H9 (cell line): ENCODE data around the gene PATL2. TPM values are rescaled to one million over a fixed set of nuclear protein-coding genes. Genes with fewer than 3 reads are reported as not detected.
"Not testable (repeated sequence)": the region's sequence is repeated elsewhere in the genome, so short reads cannot be mapped to it uniquely, and the experiment has no call there.

ENCODE experiments used
- DNase-seq: peaks from one replicate; pipeline ENCODE4 v3.0.0-alpha.2; 2017
- H2AFZ ChIP-seq: one replicate; pipeline ENCODE4 v1.6.1; 2013; ENCODE audit warnings: mild to moderate bottlenecking, low read length, control low read depth, moderate library complexity
- H2AK5ac ChIP-seq: 2 replicates; pipeline ENCODE4 v1.6.1; 2013; ENCODE audit warnings: low read length, control low read depth, mixed read lengths; ENCODE audit not compliant: insufficient read length
- H2BK120ac ChIP-seq: one replicate; pipeline ENCODE4 v1.6.1; 2013; ENCODE audit warnings: low read depth, mild to moderate bottlenecking, low read length, control low read depth, inconsistent platforms; ENCODE audit not compliant: poor library complexity, severe bottlenecking
- H2BK12ac ChIP-seq: 2 replicates; pipeline ENCODE4 v1.6.1; 2013; ENCODE audit warnings: low read length, control low read depth, mixed read lengths, low read depth; ENCODE audit not compliant: insufficient read length
- H2BK15ac ChIP-seq: 2 replicates; pipeline ENCODE4 v1.6.1; 2013; ENCODE audit warnings: low read depth, low read length, control low read depth
- H2BK20ac ChIP-seq: one replicate; pipeline ENCODE4 v1.6.1; 2013; ENCODE audit warnings: low read depth, mild to moderate bottlenecking, low read length, control low read depth, inconsistent platforms; ENCODE audit not compliant: poor library complexity, severe bottlenecking
- H2BK5ac ChIP-seq: 2 replicates; pipeline ENCODE4 v1.6.1; 2013; ENCODE audit warnings: low read length, control low read depth, mixed read lengths; ENCODE audit not compliant: insufficient read length
- H3K14ac ChIP-seq: 2 replicates; pipeline ENCODE4 v1.6.1; 2013; ENCODE audit warnings: low read length, control low read depth; ENCODE audit not compliant: insufficient read depth
- H3K18ac ChIP-seq: 2 replicates; pipeline ENCODE4 v1.6.1; 2013; ENCODE audit warnings: low read depth, mild to moderate bottlenecking, mixed read lengths, low read length, control low read depth; ENCODE audit not compliant: insufficient read length
- H3K23ac ChIP-seq: 2 replicates; pipeline ENCODE4 v1.6.1; 2013; ENCODE audit warnings: low read length, control low read depth, mixed read lengths, low read depth; ENCODE audit not compliant: insufficient read length
- H3K23me2 ChIP-seq: 2 replicates; pipeline ENCODE4 v1.6.1; 2013; ENCODE audit warnings: low read depth, mild to moderate bottlenecking, mixed read lengths, low read length, control low read depth; ENCODE audit not compliant: insufficient read length, poor library complexity, severe bottlenecking
- H3K27ac ChIP-seq: 2 replicates; pipeline ENCODE4 v1.5.1; 2013; ENCODE audit warnings: low read length, control low read depth, mixed read lengths, low read depth; ENCODE audit not compliant: insufficient read length
- H3K27me3 ChIP-seq: 2 replicates; pipeline ENCODE4 v1.6.1; 2013; ENCODE audit warnings: low read length, control low read depth, inconsistent platforms; ENCODE audit not compliant: insufficient read depth
- H3K4ac ChIP-seq: 2 replicates; pipeline ENCODE4 v1.6.1; 2013; ENCODE audit warnings: low read depth, mild to moderate bottlenecking, control low read depth, inconsistent platforms, low read length, moderate library complexity
- H3K4me1 ChIP-seq: 2 replicates; pipeline ENCODE4 v1.6.1; 2013; ENCODE audit warnings: low read length, control low read depth, inconsistent platforms; ENCODE audit not compliant: insufficient read depth
- H3K4me2 ChIP-seq: 2 replicates; pipeline ENCODE4 v1.6.1; 2013; ENCODE audit warnings: low read length, control low read depth, mixed read lengths; ENCODE audit not compliant: insufficient read length, insufficient read depth
- H3K56ac ChIP-seq: 2 replicates; pipeline ENCODE4 v1.6.1; 2013; ENCODE audit warnings: low read depth, mild to moderate bottlenecking, mixed read lengths, low read length, control low read depth; ENCODE audit not compliant: insufficient read length
- H3K79me1 ChIP-seq: 2 replicates; pipeline ENCODE4 v1.6.1; 2013; ENCODE audit warnings: low read depth, mild to moderate bottlenecking, moderate library complexity, low read length, control low read depth, inconsistent platforms; ENCODE audit not compliant: insufficient read depth, poor library complexity, severe bottlenecking
- H3K79me2 ChIP-seq: 2 replicates; pipeline ENCODE4 v1.6.1; 2013; ENCODE audit warnings: low read length, control low read depth, inconsistent platforms; ENCODE audit not compliant: insufficient read depth
- H3K9ac ChIP-seq: 2 replicates; pipeline ENCODE4 v1.6.1; 2013; ENCODE audit warnings: low read length, control low read depth, mixed read lengths; ENCODE audit not compliant: insufficient read length; ENCODE audit errors: extremely low read depth
- H3K9me3 ChIP-seq: one replicate; pipeline ENCODE4 v1.6.1; 2013; ENCODE audit warnings: low read depth, low read length, inconsistent platforms; ENCODE audit not compliant: control insufficient read depth
- H3T11ph ChIP-seq: one replicate; pipeline ENCODE4 v1.6.1; 2013; ENCODE audit warnings: mild to moderate bottlenecking, low read length, control low read depth, inconsistent platforms
- H4K20me1 ChIP-seq: one replicate; pipeline ENCODE4 v1.6.1; 2013; ENCODE audit not compliant: control insufficient read depth, insufficient read length, insufficient read depth
- H4K5ac ChIP-seq: 2 replicates; pipeline ENCODE4 v1.6.1; 2013; ENCODE audit warnings: low read depth, mild to moderate bottlenecking, mixed read lengths, low read length, control low read depth; ENCODE audit not compliant: insufficient read length
- H4K8ac ChIP-seq: replicated peaks from 2 replicates; pipeline ENCODE4 v1.6.1; 2013; ENCODE audit warnings: low read length, control low read depth, mixed read lengths, low read depth; ENCODE audit not compliant: insufficient read length
- H4K91ac ChIP-seq: 2 replicates; pipeline ENCODE4 v1.6.1; 2013; ENCODE audit warnings: low read depth, mild to moderate bottlenecking, moderate library complexity, mixed read lengths, low read length, control low read depth; ENCODE audit not compliant: insufficient read length
- H3K27ac Mint-ChIP-seq, 3 experiments: 2 replicates in 2 of 3; 3 replicates in 1 of 3; pipeline ENCODE4 v1.8.0; 2020 to 2021; ENCODE audit warnings: mixed read lengths in 3 of 3, mild to moderate bottlenecking in 1 of 3, moderate library complexity in 1 of 3
- H3K27me3 Mint-ChIP-seq: 2 replicates; pipeline ENCODE4 v1.8.0; 2021; ENCODE audit warnings: low read depth, mild to moderate bottlenecking, moderate library complexity, mixed read lengths
- H3K36me3 Mint-ChIP-seq, 3 experiments: 2 replicates in 2 of 3; 3 replicates in 1 of 3; pipeline ENCODE4 v1.8.0; 2020 to 2021; ENCODE audit warnings: low read depth in 3 of 3, mixed read lengths in 3 of 3; ENCODE audit not compliant: insufficient read depth in 1 of 3
- H3K4me1 Mint-ChIP-seq, 2 experiments: 2 replicates each; pipeline ENCODE4 v1.8.0; 2020; ENCODE audit warnings: mixed read lengths in 2 of 2
- H3K4me3 Mint-ChIP-seq, 2 experiments: 2 replicates in 1 of 2; 3 replicates in 1 of 2; pipeline ENCODE4 v1.8.0; 2020 to 2021; ENCODE audit warnings: mild to moderate bottlenecking in 2 of 2, mixed read lengths in 2 of 2, moderate library complexity in 1 of 2
- H3K9me3 Mint-ChIP-seq, 2 experiments: 2 replicates in 1 of 2; 3 replicates in 1 of 2; pipeline ENCODE4 v1.8.0; 2020; ENCODE audit warnings: mild to moderate bottlenecking in 2 of 2, mixed read lengths in 2 of 2, moderate library complexity in 1 of 2
- CTCF ChIP-seq: fragments of 200-600 bp; sonication (generic); conservative IDR thresholded peaks from 3 replicates; pipeline ENCODE4 v1.8.0; 2021; ENCODE audit warnings: antibody characterized with exemption, mild to moderate bottlenecking
- WGBS: extraction: QIAGEN DNeasy Blood & Tissue Kit; methylation state at CpG from one replicate; pipeline ENCODE4 v1.1.7; 2013; ENCODE audit warnings: missing lambda C conversion rate, low lambda C conversion rate, mixed read lengths; ENCODE audit not compliant: insufficient read length; ENCODE audit errors: extremely low coverage; 5-methylcytosine and 5-hydroxymethylcytosine counted together
- total RNA-seq: library from RNA; stranded (reverse); gene quantifications from 2 replicates; pipeline ENCODE4 v1.2.1, GENCODE V29; 2021

PATL2 gene
- total RNA-seq, 1 experiment from 2014 or later = 0.46 TPM

DNA sequence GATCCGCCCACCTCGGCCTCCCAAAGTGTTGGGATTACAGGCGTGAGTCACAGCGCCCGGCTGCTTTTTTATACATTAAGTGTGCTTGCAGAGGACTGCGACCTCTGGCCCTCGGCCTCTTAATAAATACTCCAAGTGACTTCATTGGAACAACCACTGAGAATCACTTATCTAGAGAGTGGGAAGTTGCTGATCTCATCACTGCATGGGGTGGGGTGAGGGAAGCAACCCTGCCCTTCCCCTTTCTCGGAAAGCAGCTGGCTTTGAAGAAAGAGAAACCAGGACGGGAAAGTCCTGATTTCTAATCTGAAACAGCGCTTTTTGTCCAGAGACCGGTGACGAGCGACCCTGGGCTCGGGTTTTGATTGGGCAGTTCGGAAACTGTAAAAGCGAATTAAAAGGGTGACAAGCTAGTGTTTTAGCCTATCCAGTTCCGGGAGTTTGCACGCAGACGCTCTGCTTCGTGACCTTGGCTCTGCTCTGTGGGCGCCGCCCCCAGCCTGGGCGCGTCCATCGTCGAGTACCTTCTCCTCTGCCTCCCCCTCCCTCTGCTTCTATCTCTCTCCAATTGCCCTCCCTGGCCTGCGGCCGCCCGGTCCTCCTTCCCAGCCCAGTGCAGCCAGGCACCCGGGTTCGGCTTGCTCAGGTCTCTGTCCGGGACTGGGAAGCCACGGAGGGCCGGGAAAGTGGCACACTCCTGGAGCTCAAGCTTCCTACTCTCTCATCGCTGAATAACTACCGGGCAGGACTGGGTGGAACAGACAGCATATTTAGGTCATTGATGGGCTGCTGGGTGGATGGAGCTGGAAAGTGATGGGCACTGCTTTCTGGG is 17.7 kb upstream of the PATL2 start:
- Histone ChIP-seq H4K20me1 (no peaks in the 10 kb centered on the region), H3K23me2 (peaks cover 7% of the 10 kb centered on the region), H3K79me2 (no peaks in the 10 kb centered on the region), H3K4me1 (peaks cover 3% of the 10 kb centered on the region; the same call in 1 of the 2 replicates), H3K4ac (no peak overlapping the region), H2BK20ac (no peak overlapping the region), H2AK5ac (no peak overlapping the region), H3K23ac (no peak overlapping the region), H3K18ac (peak overlapping the region; percentile 79), H3K79me1 (no peaks in the 10 kb centered on the region), H3K56ac (no peak overlapping the region), H4K5ac (no peak overlapping the region), H3K27me3 (no peaks in the 10 kb centered on the region), H3K4me2 (peak overlapping the region; percentile 93), H3K9me3 (no peaks in the 10 kb centered on the region), H2BK15ac (no peak overlapping the region), H3K27ac (peak overlapping the region; percentile 87), H2BK120ac (peak overlapping the region; percentile 94), H3K14ac (peak overlapping the region; percentile 90), H2BK5ac (no peak overlapping the region), H4K8ac (no peak overlapping the region), H4K91ac (no peak overlapping the region), H3K9ac (peak overlapping the region; percentile 81), H2AFZ (peak overlapping the region; percentile 58), H2BK12ac (no peak overlapping the region), H3T11ph (no peak overlapping the region)
- WGBS = no CpG with 5 or more reads among the region's 36 CpGs
- Mint-ChIP-seq H3K4me1 (peaks cover 15 to 23% of the 10 kb centered on the region in 2 experiments), H3K27me3 (no peaks in the 10 kb centered on the region), H3K4me3 (peak overlapping the region; percentile 85 to 95), H3K27ac (peak overlapping the region; percentile 89 to 99 (median 98); a peak in 6 of 7 replicates), H3K36me3 (peaks cover 0 to 3% (median 0%) of the 10 kb centered on the region in 3 experiments; a peak in 1 of 7 replicates), H3K9me3 (no peaks in the 10 kb centered on the region)
- DNase-seq = peak; percentile 96
- TF ChIP-seq CTCF = no peak

DNA sequence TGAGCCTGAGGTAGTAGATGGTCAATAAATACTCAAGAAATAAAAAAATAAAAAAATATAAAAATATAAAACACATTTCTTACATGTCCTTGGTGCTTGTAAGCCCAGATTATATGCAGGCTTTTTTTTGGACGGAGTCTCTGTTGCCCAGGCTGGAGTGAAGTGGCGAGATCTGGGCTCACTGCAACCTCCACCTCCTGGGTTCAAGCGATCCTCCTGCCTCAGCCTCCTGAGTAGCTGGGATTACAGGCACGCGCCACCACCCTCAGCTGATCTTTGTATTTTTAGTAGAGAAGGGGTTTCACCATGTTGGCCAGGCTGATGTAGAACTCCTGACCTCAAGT is 17.1 kb upstream of the PATL2 start:
- H3K9me3 ChIP-seq, H3K18ac ChIP-seq, H3K27me3 Mint-ChIP-seq, H3K4me1 ChIP-seq, H2AK5ac ChIP-seq, H2BK15ac ChIP-seq, H2BK12ac ChIP-seq, H4K91ac ChIP-seq, H2BK5ac ChIP-seq, DNase-seq, H3K79me1 ChIP-seq, H2BK20ac ChIP-seq, H4K8ac ChIP-seq, H3K23ac ChIP-seq, H4K20me1 ChIP-seq, H3K9ac ChIP-seq, H3K23me2 ChIP-seq, H3K9me3 Mint-ChIP-seq, H3K56ac ChIP-seq, H4K5ac ChIP-seq, H3T11ph ChIP-seq, H3K4ac ChIP-seq, H2AFZ ChIP-seq, H3K79me2 ChIP-seq, H3K14ac ChIP-seq, H3K36me3 Mint-ChIP-seq, H3K27me3 ChIP-seq: not testable (repeated sequence)
- Histone ChIP-seq H2BK120ac (peak overlapping the region; percentile 94), H3K27ac (peak overlapping the region; percentile 87), H3K4me2 (peak overlapping the region; percentile 93)
- WGBS = no CpG with 5 or more reads among the region's 5 CpGs
- Mint-ChIP-seq H3K4me1 (peaks cover 15 to 21% of the 10 kb centered on the region in 2 experiments), H3K4me3 (peak overlapping the region; percentile 85 to 95), H3K27ac (peak overlapping the region; percentile 84 to 99 (median 98); a peak in 6 of 7 replicates)
